Upper lobe of left lung (tissue), 4 donors: Measurements from ENCODE around the gene GLRX.

Source experiments
- CTCF ChIP-seq, 6 experiments: fragments of 450-650 bp in 4 of 6; fragments of 200-600 bp in 2 of 6; sonication (generic) in 2 of 6; IDR thresholded peaks; one replicate each; pipeline ENCODE4 v1.5.1; 2016 to 2019; ENCODE audit warnings: antibody characterized with exemption in 6 of 6
- EP300 ChIP-seq, 4 donors: sonication (generic); formaldehyde crosslinking; IDR thresholded peaks; one replicate each; pipeline ENCODE4 v1.5.1; 2017; ENCODE audit warnings: antibody characterized with exemption in 4 of 4, control low read depth in 2 of 4
- POLR2A ChIP-seq, 4 donors: fragments of 450-650 bp; IDR thresholded peaks; one replicate each; pipeline ENCODE4 v1.5.1; 2016 to 2017; ENCODE audit warnings: antibody characterized with exemption in 4 of 4, mild to moderate bottlenecking in 2 of 4
- POLR2AphosphoS5 ChIP-seq, 2 donors: sonication (generic); formaldehyde crosslinking; IDR thresholded peaks; one replicate each; pipeline ENCODE4 v1.5.1; 2017; ENCODE audit warnings: antibody characterized with exemption in 2 of 2

GRCh38 chr5:95852567-95852966 lies 30.0 kb upstream of the GLRX start:
- TF ChIP-seq POLR2A (IDR thresholded peaks at IDR 0.05) (no peak), CTCF (IDR thresholded peaks at IDR 0.05) (no peak), EP300 (IDR thresholded peaks at IDR 0.05) (no peak), POLR2AphosphoS5 (IDR thresholded peaks at IDR 0.05) (no peak)
